ENCODE measurements around the gene FOXK1.
"Not testable (repeated sequence)": the region's sequence is repeated elsewhere in the genome, so short reads cannot be mapped to it uniquely, and the experiment has no call there.

The FOXK1 gene

GRCh38 chr7:4683043-4683883 is 1.2 kb downstream of the FOXK1 start:
- Histone ChIP-seq H4K8ac (ENCODE audit: low read depth, low read length) (no peak overlapping the region), H3K23ac (ENCODE audit: low read length) (peak overlapping the region; percentile 66), H3K4me3 (ENCODE audit: low read length) (peak overlapping the region; percentile 35), H4K5ac (ENCODE audit: low read length) (no peak overlapping the region), H3K36me3 (ENCODE audit: control insufficient read depth, insufficient read depth, low read length) (no peaks in the 10 kb centered on the region), H2BK120ac (ENCODE audit: low read depth, low read length) (no peak overlapping the region), H2BK5ac (ENCODE audit: low read length) (no peak overlapping the region), H3K9ac (ENCODE audit: low read length) (peak overlapping the region; percentile 75), H3K56ac (ENCODE audit: low read length) (peak overlapping the region; percentile 97), H3K79me1 (ENCODE audit: low read length) (peaks cover 13% of the 10 kb centered on the region), H3K79me2 (ENCODE audit: control insufficient read depth, insufficient read depth, low read length) (peaks cover 10% of the 10 kb centered on the region), H2BK15ac (replicated peaks; ENCODE audit: low read depth) (no peak overlapping the region), H3K18ac (ENCODE audit: low read length) (peak overlapping the region; percentile 95), H3K4me2 (ENCODE audit: low read length) (peak overlapping the region; percentile 81), H3K4me1 (ENCODE audit: control insufficient read depth, low read depth, low read length) (peaks cover 6% of the 10 kb centered on the region), H3K27ac (ENCODE audit: low read depth, low read length) (no peak overlapping the region), H3K4ac (ENCODE audit: low read depth, low read length) (peak overlapping the region; percentile 88), H3K27me3 (ENCODE audit: insufficient read depth, low read length, poor library complexity) (no peaks in the 10 kb centered on the region), H2AK5ac (ENCODE audit: low read length) (peak overlapping the region; percentile 78)
- no CpG with 5 or more reads among the region's 23 CpGs for WGBS (ENCODE audit: extremely low coverage, insufficient coverage, low lambda C conversion rate)
- no peak for DNase-seq

GRCh38 chr7:4683884-4684565 is 1.9 kb downstream of the FOXK1 start:
- Histone ChIP-seq H3K56ac (ENCODE audit: low read length) (peak overlapping the region; percentile 97), H2BK5ac (ENCODE audit: low read length) (no peak overlapping the region), H3K27ac (ENCODE audit: low read depth, low read length) (no peak overlapping the region), H3K79me2 (ENCODE audit: control insufficient read depth, insufficient read depth, low read length) (peaks cover 10% of the 10 kb centered on the region), H3K9ac (ENCODE audit: low read length) (peak overlapping the region; percentile 75), H4K8ac (ENCODE audit: low read depth, low read length) (no peak overlapping the region), H3K36me3 (ENCODE audit: control insufficient read depth, insufficient read depth, low read length) (no peaks in the 10 kb centered on the region), H4K5ac (ENCODE audit: low read length) (no peak overlapping the region), H3K4me1 (ENCODE audit: control insufficient read depth, low read depth, low read length) (peaks cover 6% of the 10 kb centered on the region), H3K4ac (ENCODE audit: low read depth, low read length) (no peak overlapping the region), H2AK5ac (ENCODE audit: low read length) (no peak overlapping the region), H3K23ac (ENCODE audit: low read length) (no peak overlapping the region), H2BK120ac (ENCODE audit: low read depth, low read length) (no peak overlapping the region), H3K79me1 (ENCODE audit: low read length) (peaks cover 13% of the 10 kb centered on the region), H3K4me2 (ENCODE audit: low read length) (peak overlapping the region; percentile 81), H3K18ac (ENCODE audit: low read length) (no peak overlapping the region), H3K4me3 (ENCODE audit: low read length) (no peak overlapping the region), H3K27me3 (ENCODE audit: insufficient read depth, low read length, poor library complexity) (no peaks in the 10 kb centered on the region), H2BK15ac (replicated peaks; ENCODE audit: low read depth) (no peak overlapping the region)
- WGBS (ENCODE audit: extremely low coverage, insufficient coverage, low lambda C conversion rate): no CpG with 5 or more reads among the region's 16 CpGs
- no peak for DNase-seq

- no peak overlapping the region for H3K23ac ChIP-seq (ENCODE audit: low read length)
- peaks cover 11% of the 10 kb centered on the region for H3K79me2 ChIP-seq (ENCODE audit: control insufficient read depth, insufficient read depth, low read length)
- H3K79me1 ChIP-seq (ENCODE audit: low read length): peaks cover 16% of the 10 kb centered on the region
- no peak overlapping the region for H4K5ac ChIP-seq (ENCODE audit: low read length)
- no peak overlapping the region for H4K8ac ChIP-seq (ENCODE audit: low read depth, low read length)
- no peak overlapping the region for H3K9ac ChIP-seq (ENCODE audit: low read length)
- H3K27ac ChIP-seq (ENCODE audit: low read depth, low read length): no peak overlapping the region
- H2BK120ac ChIP-seq (ENCODE audit: low read depth, low read length): no peak overlapping the region
- H3K4me2 ChIP-seq (ENCODE audit: low read length): no peak overlapping the region
- H3K18ac ChIP-seq (ENCODE audit: low read length): no peak overlapping the region
- H2AK5ac ChIP-seq (ENCODE audit: low read length): no peak overlapping the region
- WGBS (ENCODE audit: extremely low coverage, insufficient coverage, low lambda C conversion rate): no CpG with 5 or more reads among the region's 9 CpGs
- peaks cover 6% of the 10 kb centered on the region for H3K4me1 ChIP-seq (ENCODE audit: control insufficient read depth, low read depth, low read length)
- no peaks in the 10 kb centered on the region for H3K36me3 ChIP-seq (ENCODE audit: control insufficient read depth, insufficient read depth, low read length)
- no peak overlapping the region for H3K4me3 ChIP-seq (ENCODE audit: low read length)
- no peak overlapping the region for H2BK15ac ChIP-seq (replicated peaks; ENCODE audit: low read depth)
- DNase-seq: no peak
- H3K4ac ChIP-seq (ENCODE audit: low read depth, low read length): no peak overlapping the region
- H2BK5ac ChIP-seq (ENCODE audit: low read length): no peak overlapping the region
- no peak overlapping the region for H3K56ac ChIP-seq (ENCODE audit: low read length)
- H3K27me3 ChIP-seq (ENCODE audit: insufficient read depth, low read length, poor library complexity): no peaks in the 10 kb centered on the region
Observed at GRCh38 chr7:4684846-4685245, 2.8 kb downstream of the FOXK1 start.

- not testable (repeated sequence) for H4K5ac ChIP-seq (ENCODE audit: low read length); DNase-seq; H2BK120ac ChIP-seq (ENCODE audit: low read depth, low read length); H2BK5ac ChIP-seq (ENCODE audit: low read length); H3K4me1 ChIP-seq (ENCODE audit: control insufficient read depth, low read depth, low read length); H3K9ac ChIP-seq (ENCODE audit: low read length); H2AK5ac ChIP-seq (ENCODE audit: low read length); H2BK15ac ChIP-seq (replicated peaks; ENCODE audit: low read depth); H3K27ac ChIP-seq (ENCODE audit: low read depth, low read length); H3K18ac ChIP-seq (ENCODE audit: low read length); H3K4me3 ChIP-seq (ENCODE audit: low read length); H3K4me2 ChIP-seq (ENCODE audit: low read length); H3K56ac ChIP-seq (ENCODE audit: low read length); H3K23ac ChIP-seq (ENCODE audit: low read length); H3K27me3 ChIP-seq (ENCODE audit: insufficient read depth, low read length, poor library complexity); H4K8ac ChIP-seq (ENCODE audit: low read depth, low read length); H3K4ac ChIP-seq (ENCODE audit: low read depth, low read length); H3K36me3 ChIP-seq (ENCODE audit: control insufficient read depth, insufficient read depth, low read length)
- WGBS (ENCODE audit: extremely low coverage, insufficient coverage, low lambda C conversion rate): no CpG with 5 or more reads among the region's 10 CpGs
- Histone ChIP-seq H3K79me1 (ENCODE audit: low read length) (peaks cover 19% of the 10 kb centered on the region), H3K79me2 (ENCODE audit: control insufficient read depth, insufficient read depth, low read length) (peaks cover 14% of the 10 kb centered on the region)
Observed at GRCh38 chr7:4685676-4686075, 3.6 kb downstream of the FOXK1 start.

GRCh38 chr7:4687956-4688355 is 5.9 kb downstream of the FOXK1 start:
- Histone ChIP-seq H2BK15ac (replicated peaks; ENCODE audit: low read depth) (no peak overlapping the region), H3K27ac (ENCODE audit: low read depth, low read length) (no peak overlapping the region), H3K79me2 (ENCODE audit: control insufficient read depth, insufficient read depth, low read length) (peaks cover 14% of the 10 kb centered on the region), H3K18ac (ENCODE audit: low read length) (no peak overlapping the region), H4K5ac (ENCODE audit: low read length) (no peak overlapping the region), H3K23ac (ENCODE audit: low read length) (no peak overlapping the region), H3K56ac (ENCODE audit: low read length) (no peak overlapping the region), H3K4me3 (ENCODE audit: low read length) (no peak overlapping the region), H3K36me3 (ENCODE audit: control insufficient read depth, insufficient read depth, low read length) (no peaks in the 10 kb centered on the region), H3K4me1 (ENCODE audit: control insufficient read depth, low read depth, low read length) (peaks cover 6% of the 10 kb centered on the region), H2BK5ac (ENCODE audit: low read length) (no peak overlapping the region), H3K27me3 (ENCODE audit: insufficient read depth, low read length, poor library complexity) (no peaks in the 10 kb centered on the region), H2BK120ac (ENCODE audit: low read depth, low read length) (no peak overlapping the region), H3K4ac (ENCODE audit: low read depth, low read length) (no peak overlapping the region), H3K4me2 (ENCODE audit: low read length) (no peak overlapping the region), H3K79me1 (ENCODE audit: low read length) (peaks cover 19% of the 10 kb centered on the region), H3K9ac (ENCODE audit: low read length) (no peak overlapping the region), H4K8ac (ENCODE audit: low read depth, low read length) (no peak overlapping the region), H2AK5ac (ENCODE audit: low read length) (no peak overlapping the region)
- no CpG with 5 or more reads among the region's 3 CpGs for WGBS (ENCODE audit: extremely low coverage, insufficient coverage, low lambda C conversion rate)
- DNase-seq: no peak

Measured in mesendoderm (in vitro differentiated cells).